Upper lobe of left lung (tissue), 6 donors: ENCODE measurements around the gene TRDN. TPM values are rescaled to one million over a fixed set of nuclear protein-coding genes. Genes with fewer than 3 reads are reported as not detected.

ENCODE experiments used
- ATAC-seq, 2 donors: fragments of 200-7000 bp; cut with Tn5 transposase; one replicate each; pipeline ENCODE4 v1.9.1; 2022; ENCODE audit warnings: mild to moderate bottlenecking in 2 of 2, moderate library complexity in 2 of 2; ENCODE audit not compliant: low FRiP score in 2 of 2
- DNase-seq, 2 donors: peaks; one replicate each; pipeline ENCODE4 v3.0.0-alpha.2; 2019 to 2020
- H3K27ac ChIP-seq, 4 donors: fragments of 200-600 bp; sonication (generic); one replicate each; pipeline ENCODE4 v1.5.1; 2016 to 2019
- H3K27me3 ChIP-seq, 4 donors: fragments of 200-600 bp; sonication (generic); one replicate each; pipeline ENCODE4 v1.5.1; 2017 to 2019
- H3K36me3 ChIP-seq, 4 donors: fragments of 200-600 bp; sonication (generic); one replicate each; pipeline ENCODE4 v1.5.1; 2016 to 2019
- H3K4me1 ChIP-seq, 4 donors: fragments of 200-600 bp; sonication (generic); one replicate each; pipeline ENCODE4 v1.5.1; 2018 to 2019
- H3K4me3 ChIP-seq, 4 donors: fragments of 200-600 bp; sonication (generic); one replicate each; pipeline ENCODE4 v1.5.1; 2017 to 2019; ENCODE audit warnings: mild to moderate bottlenecking in 2 of 4, moderate library complexity in 1 of 4
- H3K9me3 ChIP-seq, 4 donors: fragments of 200-600 bp; sonication (generic); one replicate each; pipeline ENCODE4 v1.5.1; 2018 to 2019
- CTCF ChIP-seq, 6 experiments: fragments of 450-650 bp in 4 of 6; fragments of 200-600 bp in 2 of 6; sonication (generic) in 2 of 6; IDR thresholded peaks; one replicate each; pipeline ENCODE4 v1.5.1; 2016 to 2019; ENCODE audit warnings: antibody characterized with exemption in 6 of 6
- EP300 ChIP-seq, 4 donors: sonication (generic); formaldehyde crosslinking; IDR thresholded peaks; one replicate each; pipeline ENCODE4 v1.5.1; 2017; ENCODE audit warnings: antibody characterized with exemption in 4 of 4, control low read depth in 2 of 4
- POLR2A ChIP-seq, 4 donors: fragments of 450-650 bp; IDR thresholded peaks; one replicate each; pipeline ENCODE4 v1.5.1; 2016 to 2017; ENCODE audit warnings: antibody characterized with exemption in 4 of 4, mild to moderate bottlenecking in 2 of 4
- POLR2AphosphoS5 ChIP-seq, 2 donors: sonication (generic); formaldehyde crosslinking; IDR thresholded peaks; one replicate each; pipeline ENCODE4 v1.5.1; 2017; ENCODE audit warnings: antibody characterized with exemption in 2 of 2
- WGBS, 2 donors: methylation state at CpG; one replicate each; pipeline ENCODE4 v1.1.5; 2017 to 2018; 5-methylcytosine and 5-hydroxymethylcytosine counted together
- total RNA-seq, 6 donors: library from RNA; depleted of rRNA in 4 of 6; stranded (reverse); fragments of >200 nt in 4 of 6; gene quantifications; one replicate each; pipeline versions ENCODE4 v1.1.0 to v1.2.1, GENCODE V29; 2016 to 2021
- donor health status: DM: no; HTN: no; CAD: no; lungs with moderate emphysema.
- donor health status: DM: no; HTN: yes; CAD: no; lungs with severe emphysema.

TRDN gene
- total RNA-seq, 6 donors from 2014 or later = 0.20 TPM; not detected in 5

DNA sequence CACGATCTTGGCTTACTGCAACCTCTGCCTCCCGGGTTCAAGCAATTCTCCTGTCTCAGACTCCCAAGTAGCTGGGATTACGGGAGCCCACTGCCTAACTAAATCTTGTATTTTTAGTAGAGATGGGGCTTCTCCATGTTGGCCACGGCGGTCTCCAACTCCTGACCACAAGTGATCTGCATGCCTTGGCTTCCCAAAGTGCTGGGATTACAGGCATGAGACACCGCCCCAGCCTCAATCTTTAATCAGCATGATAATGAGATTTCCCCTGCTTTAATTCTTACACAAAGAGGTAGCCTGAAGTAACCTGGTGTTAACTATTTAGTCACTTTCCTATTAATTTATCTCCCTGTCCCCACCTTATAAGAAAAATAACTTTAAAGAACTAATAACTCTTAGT, 31.3 kb upstream of the TRDN start:
- DNase-seq (no peak), ATAC-seq (no peak)
- H3K9me3 ChIP-seq = no peaks in the 10 kb centered on the region
- no peak overlapping the region for H3K27ac ChIP-seq
- no peaks in the 10 kb centered on the region for H3K4me1 ChIP-seq
- 89 to 94% methylated on average over 6 of the region's 6 CpGs for WGBS, 2 donors
- no peaks in the 10 kb centered on the region for H3K27me3 ChIP-seq
- H3K36me3 ChIP-seq = no peaks in the 10 kb centered on the region
- H3K4me3 ChIP-seq = no peak overlapping the region
- TF ChIP-seq POLR2A (IDR thresholded peaks at IDR 0.05) (no peak), EP300 (IDR thresholded peaks at IDR 0.05) (no peak), POLR2AphosphoS5 (IDR thresholded peaks at IDR 0.05) (no peak), CTCF (IDR thresholded peaks at IDR 0.05) (no peak)

DNA sequence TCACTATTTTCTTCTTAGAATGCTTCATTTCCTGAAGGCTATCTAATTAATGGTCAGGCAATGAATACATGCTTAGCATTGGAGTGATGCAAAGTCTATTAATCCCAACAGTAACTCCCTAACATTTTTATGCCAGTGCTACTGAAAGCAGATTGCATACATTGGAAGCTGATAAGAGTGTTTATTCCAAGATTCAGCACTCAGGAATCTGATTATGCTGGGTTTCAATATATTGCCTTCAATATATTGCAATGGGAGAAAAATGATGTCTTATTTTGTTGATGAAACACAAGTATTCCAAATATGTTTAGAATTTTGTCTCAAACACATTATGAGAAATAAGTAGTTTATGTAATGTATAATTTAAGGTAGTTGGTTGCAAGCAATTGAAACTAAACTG, 26.7 kb upstream of the TRDN start:
- H3K27ac ChIP-seq = no peak overlapping the region
- no peak overlapping the region for H3K4me3 ChIP-seq
- no peaks in the 10 kb centered on the region for H3K4me1 ChIP-seq
- DNase-seq (no peak), ATAC-seq (no peak)
- H3K9me3 ChIP-seq = no peaks in the 10 kb centered on the region
- H3K27me3 ChIP-seq = no peaks in the 10 kb centered on the region
- no peaks in the 10 kb centered on the region for H3K36me3 ChIP-seq
- TF ChIP-seq EP300 (IDR thresholded peaks at IDR 0.05) (no peak), POLR2AphosphoS5 (IDR thresholded peaks at IDR 0.05) (no peak), POLR2A (IDR thresholded peaks at IDR 0.05) (no peak), CTCF (IDR thresholded peaks at IDR 0.05) (no peak)

DNA sequence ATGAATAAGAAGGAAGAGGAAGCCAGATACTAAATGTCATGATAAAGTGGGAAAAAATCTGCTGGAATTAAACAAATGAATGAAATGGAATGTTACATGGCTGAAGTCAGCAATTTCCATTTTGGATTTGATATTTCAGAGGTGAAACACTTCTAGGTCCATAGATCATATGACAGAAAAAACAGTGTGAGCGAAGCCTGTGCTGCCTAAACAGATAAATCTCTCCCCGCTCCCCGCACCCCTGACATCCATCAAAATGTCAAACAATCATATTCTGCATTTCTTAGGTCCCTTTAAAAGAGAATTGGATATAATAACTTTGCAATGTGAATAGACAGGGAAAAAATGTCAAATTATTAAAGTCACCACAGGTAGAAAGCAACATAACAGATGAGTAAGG, 26.0 kb upstream of the TRDN start:
- TF ChIP-seq POLR2AphosphoS5 (IDR thresholded peaks at IDR 0.05) = no peak
- no peak for TF ChIP-seq POLR2A (IDR thresholded peaks at IDR 0.05)
- TF ChIP-seq CTCF (IDR thresholded peaks at IDR 0.05) = no peak
- no peak for TF ChIP-seq EP300 (IDR thresholded peaks at IDR 0.05)
- no peak for DNase-seq
- no peak for ATAC-seq
- Histone ChIP-seq H3K27me3 (no peaks in the 10 kb centered on the region), H3K4me1 (no peaks in the 10 kb centered on the region), H3K4me3 (no peak overlapping the region), H3K27ac (no peak overlapping the region), H3K36me3 (no peaks in the 10 kb centered on the region), H3K9me3 (no peaks in the 10 kb centered on the region)
- 72 to 89% methylated on average over 3 of the region's 3 CpGs for WGBS, 2 donors

- Histone ChIP-seq H3K9me3 (no peaks in the 10 kb centered on the region), H3K4me1 (no peaks in the 10 kb centered on the region), H3K36me3 (no peaks in the 10 kb centered on the region), H3K27me3 (no peaks in the 10 kb centered on the region), H3K27ac (no peak overlapping the region), H3K4me3 (no peak overlapping the region)
- TF ChIP-seq EP300 (IDR thresholded peaks at IDR 0.05) (no peak), CTCF (IDR thresholded peaks at IDR 0.05) (no peak), POLR2A (IDR thresholded peaks at IDR 0.05) (no peak)
- ATAC-seq (no peak), DNase-seq (no peak)
- 89 to 91% methylated on average over 5 of the region's 5 CpGs for WGBS, 2 donors
Measured at GRCh38 chr6:123661105-123661891, 24.5 kb upstream of the TRDN start.
